ENCODE data around the gene TMEM18. TPM values are rescaled to one million over a fixed set of nuclear protein-coding genes. Genes with fewer than 3 reads are reported as not detected.

Gene TMEM18
- total RNA-seq, 1 donor from 2014 or later, result 18.0 TPM

DNA sequence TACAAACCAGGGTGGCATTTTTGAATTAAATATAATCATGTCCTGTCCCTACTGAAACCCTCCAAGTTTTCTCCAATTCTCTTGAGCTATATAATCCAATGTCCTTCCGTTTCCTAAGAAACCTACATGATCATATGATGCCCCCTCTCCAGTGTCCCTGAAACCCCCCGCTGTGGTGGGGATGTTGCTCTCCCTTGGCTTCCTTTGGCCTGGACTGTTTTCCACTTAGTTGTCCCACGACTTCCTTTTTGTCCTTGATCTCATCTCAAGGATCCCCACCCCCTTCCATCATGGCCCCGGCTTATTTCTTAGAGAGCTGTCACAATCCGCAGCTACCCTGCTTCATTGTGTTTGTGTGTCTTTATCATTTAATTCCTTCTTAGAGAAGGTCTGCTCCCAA lies 43.8 kb downstream of the TMEM18 start:
- no peak for ATAC-seq

- ATAC-seq, result no peak
Measured at GRCh38 chr2:632471-632870, 44.7 kb downstream of the TMEM18 start.

DNA sequence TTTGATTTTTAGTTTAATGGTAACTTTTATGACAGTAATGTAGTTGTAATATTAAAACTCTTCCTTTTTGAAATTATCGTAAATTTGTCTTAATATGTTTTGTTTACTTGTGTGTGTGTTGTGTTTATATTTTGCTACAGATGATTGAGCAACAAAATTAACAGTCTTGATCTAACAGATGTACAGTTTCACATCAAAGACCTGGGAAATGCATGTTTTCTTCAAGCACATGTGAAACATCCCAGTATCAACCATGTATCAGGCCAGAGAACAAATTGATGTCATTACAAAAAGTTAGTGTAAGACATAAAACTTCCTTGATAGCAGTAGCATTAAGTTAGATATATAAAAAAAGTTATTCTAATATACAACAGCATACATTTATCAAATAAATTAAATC lies 45.5 kb downstream of the TMEM18 start:
- ATAC-seq, result no peak

DNA sequence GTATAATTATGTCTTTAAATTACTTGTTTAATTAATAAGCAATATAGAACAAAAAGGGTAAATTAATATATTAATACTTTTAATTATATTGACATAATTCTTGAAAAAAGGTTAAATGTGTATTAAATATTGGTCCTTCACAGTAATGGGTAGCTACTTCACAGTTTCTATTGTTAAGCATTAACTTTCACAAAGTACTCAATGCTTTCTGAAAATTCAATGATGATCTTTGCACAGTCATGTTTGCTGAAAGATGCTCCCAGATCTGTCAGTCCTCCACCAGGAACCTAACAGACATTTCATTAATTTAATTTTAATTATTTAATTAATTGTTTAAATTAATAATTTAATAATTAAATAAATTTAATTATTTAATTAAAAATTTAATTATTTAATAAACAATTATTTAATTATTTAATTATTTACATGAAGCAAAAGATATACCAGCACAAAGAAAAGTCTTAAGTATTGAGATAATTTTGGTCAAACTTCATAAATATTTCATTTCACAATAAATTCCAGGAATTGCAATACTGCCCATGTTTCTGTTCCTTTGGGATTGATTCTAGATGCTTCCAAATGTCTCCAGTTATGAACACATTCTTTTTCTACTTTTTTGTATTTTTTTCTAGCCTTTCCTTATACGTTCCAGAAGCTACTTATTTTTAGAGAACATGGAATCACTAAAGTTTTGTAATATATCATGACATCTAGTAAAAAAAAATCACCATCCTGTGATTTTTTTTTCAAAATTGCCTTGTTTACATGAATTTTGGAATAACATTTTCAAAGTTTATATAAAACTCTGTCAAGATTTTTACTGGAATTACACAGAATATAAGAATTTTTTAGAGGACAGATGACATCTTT lies 46.5 kb downstream of the TMEM18 start:
- ATAC-seq, result no peak

DNA sequence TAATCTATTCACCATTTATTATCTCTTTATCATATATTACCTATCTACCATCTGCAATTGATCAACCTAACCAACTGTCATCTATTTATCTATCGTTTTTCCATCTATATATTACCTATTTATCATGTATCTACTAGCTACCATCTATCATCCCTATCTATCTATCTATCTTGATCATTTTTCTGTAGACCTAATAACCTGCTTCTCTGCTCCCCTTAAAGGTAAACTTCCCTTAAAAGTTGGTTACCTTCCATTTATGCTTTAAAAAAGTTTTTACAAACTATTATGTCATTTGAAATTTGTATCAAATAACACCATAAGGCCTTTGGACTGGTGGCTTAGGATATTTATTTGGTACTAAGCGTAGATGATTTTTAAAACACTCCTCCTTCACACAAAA lies 47.2 kb downstream of the TMEM18 start:
- ATAC-seq, result no peak

DNA sequence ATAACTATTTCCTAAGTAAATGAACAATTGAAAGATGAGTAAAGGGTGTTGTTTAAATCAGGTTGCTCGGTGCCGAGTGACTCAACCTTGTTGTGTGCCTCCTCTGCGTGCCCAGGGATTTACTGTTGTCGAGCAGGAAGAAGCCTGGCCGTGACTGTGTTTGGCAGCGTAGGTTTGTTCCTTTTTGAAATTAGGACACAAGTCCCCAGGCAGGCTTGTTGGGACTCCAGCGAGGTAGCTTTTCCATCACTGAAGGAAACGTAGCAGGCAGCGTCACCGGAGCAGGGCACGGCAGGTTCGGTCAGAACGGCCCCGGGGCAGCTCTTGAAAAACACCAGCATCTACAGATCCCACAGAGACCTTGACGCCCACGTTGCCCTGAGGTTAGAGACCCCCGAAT lies 48.6 kb downstream of the TMEM18 start:
- ATAC-seq, result peak; percentile 99

DNA sequence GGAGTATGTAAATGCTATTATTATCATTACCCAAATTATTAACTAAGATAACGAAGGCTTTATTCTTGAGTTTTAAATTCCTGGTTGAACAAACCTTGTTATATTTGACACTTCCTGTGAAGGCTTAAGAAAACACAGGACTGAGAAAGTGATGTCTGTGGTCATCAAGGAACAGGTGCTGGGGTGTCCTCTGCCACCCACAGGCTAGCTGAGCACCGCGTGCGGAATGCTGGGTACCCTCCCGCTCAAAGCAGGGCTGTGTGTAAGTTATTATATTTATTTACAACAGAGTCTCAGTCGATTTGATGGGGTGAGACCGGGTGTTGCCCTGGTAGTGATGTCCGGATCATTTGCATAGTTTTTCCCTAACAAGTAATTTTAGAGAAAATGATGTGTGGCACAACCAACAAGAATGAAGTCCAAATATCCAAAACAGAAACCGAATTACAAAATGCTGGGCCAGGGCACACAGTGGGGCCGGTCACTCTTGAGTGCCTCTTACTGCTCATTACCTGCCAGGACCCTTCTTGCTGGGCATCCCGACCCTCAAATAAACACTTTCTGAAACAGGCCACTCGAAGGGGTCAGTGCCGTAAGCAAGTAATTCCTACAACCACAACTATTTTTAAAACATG lies 49.2 kb downstream of the TMEM18 start:
- no peak for ATAC-seq

DNA sequence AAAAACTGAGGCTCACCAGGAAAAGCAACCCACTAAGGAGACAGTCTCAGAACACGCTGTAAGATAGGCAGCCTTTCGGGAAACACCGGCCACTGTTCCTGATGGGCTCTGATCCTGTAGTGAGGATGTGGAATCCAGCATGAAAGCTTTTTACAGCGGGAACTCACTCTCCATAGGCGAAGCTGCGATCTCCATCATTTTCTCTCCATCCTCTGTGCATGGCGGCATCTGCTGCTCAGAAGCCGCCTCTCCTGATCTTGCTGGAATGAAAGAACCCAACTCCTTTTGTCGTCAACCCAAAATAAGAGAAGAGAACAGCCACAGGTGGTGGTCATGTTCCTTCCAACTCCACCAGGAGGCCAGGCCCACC lies 49.9 kb downstream of the TMEM18 start:
- ATAC-seq, result no peak

DNA sequence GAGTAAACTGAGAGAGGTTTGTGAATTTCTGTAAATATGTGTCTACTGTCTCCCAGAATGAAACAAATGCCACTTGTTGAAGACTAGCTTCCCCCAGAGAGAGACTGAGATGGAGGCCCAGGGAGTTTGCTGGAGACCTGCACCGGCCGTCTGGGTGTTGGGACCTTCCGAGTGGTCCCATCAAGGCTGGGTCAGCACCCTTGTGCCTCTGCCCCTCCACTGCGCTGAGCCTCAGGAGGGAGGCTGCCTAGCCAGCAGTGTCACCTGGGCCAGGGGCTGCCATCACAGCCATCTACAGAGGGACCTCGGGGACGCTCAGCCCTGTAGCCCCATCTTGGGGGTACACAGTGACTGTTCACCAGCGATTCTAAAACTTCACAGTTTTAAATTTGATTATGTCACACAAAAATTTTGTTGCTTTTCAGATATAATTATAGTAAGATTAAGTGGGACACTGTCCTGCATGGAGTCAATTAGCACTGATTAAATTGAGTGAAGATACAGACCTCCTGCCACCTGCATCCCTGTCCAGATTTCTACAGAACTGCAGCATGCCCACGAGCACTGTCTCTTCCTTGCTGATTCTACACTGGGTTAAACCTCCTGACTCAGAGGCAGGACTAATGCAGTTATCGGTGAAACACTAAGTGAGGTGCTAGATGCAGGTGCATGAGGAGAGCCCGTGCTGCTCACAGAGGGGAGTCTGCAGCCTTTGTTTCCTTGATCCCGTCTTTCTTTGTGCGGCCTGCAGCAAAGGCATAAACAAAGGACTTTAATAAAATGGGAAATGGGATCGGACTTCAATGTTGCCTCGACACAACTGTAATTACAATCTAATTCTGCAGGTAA lies 50.5 kb downstream of the TMEM18 start:
- ATAC-seq, result no peak

DNA sequence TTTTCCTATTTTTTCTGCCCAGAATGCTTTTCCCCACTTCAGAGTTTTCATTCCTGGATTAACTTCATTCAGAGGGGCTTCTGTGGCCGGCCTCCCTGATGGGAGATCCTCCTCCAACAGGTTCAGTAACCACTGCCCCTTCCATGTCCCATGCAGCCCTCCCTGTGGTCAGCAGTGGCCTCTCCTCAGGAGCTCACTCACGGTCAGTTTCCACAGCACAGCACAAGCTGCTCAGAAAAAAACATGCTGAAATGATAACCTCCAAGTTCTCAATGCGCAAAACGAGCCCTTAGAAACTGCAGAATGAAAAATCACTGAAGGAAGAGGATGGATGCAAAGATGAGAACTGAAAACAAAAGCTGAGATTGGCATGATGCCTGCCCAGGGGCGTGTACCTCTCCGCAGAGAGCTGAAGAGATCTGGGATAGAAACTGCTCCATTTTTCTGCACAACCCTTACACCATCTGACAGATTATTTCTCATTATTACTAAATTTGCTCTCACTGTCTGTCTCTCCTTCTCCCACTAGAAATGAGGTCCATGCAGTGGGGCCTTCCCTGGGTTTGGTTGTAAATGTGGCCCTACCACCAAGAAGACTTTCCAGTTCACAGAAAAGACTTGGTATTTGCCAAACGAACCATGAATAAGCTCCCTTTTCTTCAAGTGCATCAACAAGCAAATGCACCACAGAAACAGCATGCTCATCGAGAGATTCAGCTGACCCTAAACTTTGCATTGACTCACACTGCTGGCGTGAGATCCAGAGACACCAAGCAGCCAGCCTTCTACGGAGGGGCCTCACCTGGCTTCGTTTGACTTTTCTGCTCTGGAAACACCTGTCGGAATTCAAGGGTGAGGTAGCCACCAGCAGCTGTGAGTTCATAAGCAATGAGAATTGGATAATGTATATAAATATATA lies 51.5 kb downstream of the TMEM18 start:
- no peak for ATAC-seq

DNA sequence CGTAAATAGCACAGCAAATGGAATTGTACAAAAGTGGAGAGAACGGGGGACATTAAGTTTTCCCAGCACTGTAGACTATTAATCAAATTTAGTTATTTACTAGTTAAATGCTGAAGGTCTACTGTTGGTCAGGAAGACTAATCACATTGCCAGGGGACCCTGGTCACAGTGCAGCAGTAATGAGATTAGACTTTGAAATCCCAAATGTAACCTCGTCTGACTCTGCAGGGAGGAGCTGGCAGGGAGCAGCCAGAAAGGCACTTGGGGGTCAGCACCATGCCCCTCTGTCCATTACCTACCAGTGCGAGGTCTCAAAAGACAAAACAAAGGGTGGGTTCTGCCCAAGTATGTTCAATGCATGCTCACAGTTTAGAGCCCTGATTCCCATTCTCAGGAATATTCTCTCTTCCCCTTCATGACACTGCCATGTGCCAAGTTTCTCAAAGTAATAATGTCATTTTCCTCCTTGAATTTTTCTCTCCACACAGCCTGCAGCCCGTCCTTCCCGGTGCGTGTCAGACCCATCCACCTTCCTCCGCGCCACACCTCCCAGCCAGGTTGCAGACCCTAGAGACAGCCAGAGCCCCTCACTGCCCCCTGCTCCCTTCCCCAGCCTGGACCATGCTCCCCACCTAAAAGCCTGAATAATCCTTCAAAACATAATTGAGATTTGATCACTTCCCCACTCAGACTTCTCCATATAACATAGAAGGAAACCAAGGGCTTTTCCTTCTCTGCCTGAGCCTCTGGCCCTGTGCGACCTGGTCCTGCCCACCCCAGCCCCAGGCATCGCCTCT lies 52.5 kb downstream of the TMEM18 start:
- no peak for ATAC-seq

GRCh38 chr2:624096-624495 lies 53.1 kb downstream of the TMEM18 start:
- no peak for ATAC-seq

- ATAC-seq, result no peak
Measured at GRCh38 chr2:623130-623922, 53.9 kb downstream of the TMEM18 start.

GRCh38 chr2:622357-622756 lies 54.8 kb downstream of the TMEM18 start:
- ATAC-seq, result no peak

DNA sequence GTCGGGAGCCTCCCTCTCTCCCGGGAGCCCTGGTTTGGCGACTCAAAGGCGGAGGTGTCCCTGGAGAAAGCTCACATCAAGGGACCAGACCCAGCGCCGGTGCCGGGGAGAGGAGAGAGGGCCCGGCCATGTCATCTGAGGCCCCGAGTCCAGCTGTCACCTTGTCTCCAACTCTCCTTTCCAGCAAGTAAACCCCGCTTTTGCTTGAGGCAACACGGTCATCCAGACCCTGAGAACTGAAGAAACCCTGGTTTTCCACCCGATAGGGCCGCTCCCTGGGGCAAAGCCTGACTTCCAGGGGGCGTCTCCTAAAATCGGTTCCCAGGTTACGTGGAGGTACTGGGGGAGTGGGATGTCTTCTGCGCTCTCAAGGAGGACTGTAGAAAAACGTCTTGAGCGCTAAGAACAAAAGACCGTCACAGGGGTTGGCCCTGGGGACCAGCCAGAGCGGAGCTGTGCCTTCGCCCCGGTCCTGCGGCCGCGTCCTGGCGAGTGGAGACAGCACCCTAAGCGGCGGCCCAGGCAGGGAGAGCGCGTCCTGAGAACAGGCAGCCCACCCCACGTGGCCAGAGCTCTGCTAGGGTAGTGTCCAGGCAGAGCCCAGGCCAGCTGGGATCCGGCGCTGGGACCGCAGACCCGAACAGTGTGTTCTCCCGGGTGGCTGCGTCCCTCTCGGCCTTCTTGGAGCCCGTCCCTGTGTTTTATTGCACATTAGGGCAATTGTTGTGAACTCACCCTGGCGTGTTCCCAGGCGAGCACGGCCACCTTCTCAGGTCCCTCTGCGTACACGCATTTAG lies 55.7 kb downstream of the TMEM18 start:
- ATAC-seq, result no peak

- no peak for ATAC-seq
Measured at GRCh38 chr2:620471-621302, 56.5 kb downstream of the TMEM18 start.

- ATAC-seq, result no peak
Measured at GRCh38 chr2:620004-620403, 57.2 kb downstream of the TMEM18 start.

DNA sequence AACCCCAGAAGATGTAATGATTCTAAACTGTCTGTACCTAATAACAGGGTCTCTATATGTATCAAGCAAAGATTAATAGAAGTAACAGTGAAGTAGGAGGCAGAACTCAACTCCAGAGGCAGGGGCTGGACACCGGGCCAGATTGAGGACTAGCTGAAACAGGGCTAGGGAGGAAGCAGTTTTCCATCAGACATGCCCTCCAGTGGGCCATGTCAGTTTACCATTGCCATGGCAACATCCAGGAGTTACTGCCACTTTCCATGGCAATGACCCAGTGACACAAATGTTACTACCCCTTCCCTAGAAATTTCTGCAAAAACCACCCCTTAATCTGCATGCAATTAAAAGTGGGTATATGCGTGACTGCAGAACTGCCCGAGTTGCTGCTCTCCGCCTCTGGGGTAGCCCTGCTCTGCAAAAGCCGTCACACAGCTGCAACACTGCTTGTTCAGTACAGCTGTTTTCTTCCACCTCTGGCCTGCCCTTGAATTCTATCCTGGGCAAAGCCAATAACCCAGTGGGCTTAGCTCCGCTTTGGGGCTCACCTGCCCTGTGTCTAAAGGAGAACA lies 58.7 kb downstream of the TMEM18 start:
- no peak for ATAC-seq
